Fibroblast of lung (primary cell): ENCODE results near the gene ANKEF1.

Experiments used
- EZH2 ChIP-seq: IDR thresholded peaks from 2 replicates; pipeline ENCODE4 v1.5.1; 2012; ENCODE audit warnings: low read length, control low read depth, mild to moderate bottlenecking; ENCODE audit errors: missing control alignments
- TF ChIP-seq, protein P1 (sequence below), 2 donors: IDR thresholded peaks in 1 of 2; conservative IDR thresholded peaks in 1 of 2; 1 replicate in 1 of 2; 2 replicates in 1 of 2; pipeline ENCODE4 v1.5.1; 2011 to 2012; ENCODE audit warnings: low read length in 2 of 2, control low read depth in 1 of 2, inconsistent platforms in 1 of 2, low read depth in 1 of 2, mild to moderate bottlenecking in 1 of 2

- no peak for TF ChIP-seq EZH2
- TF ChIP-seq, protein P1, sequence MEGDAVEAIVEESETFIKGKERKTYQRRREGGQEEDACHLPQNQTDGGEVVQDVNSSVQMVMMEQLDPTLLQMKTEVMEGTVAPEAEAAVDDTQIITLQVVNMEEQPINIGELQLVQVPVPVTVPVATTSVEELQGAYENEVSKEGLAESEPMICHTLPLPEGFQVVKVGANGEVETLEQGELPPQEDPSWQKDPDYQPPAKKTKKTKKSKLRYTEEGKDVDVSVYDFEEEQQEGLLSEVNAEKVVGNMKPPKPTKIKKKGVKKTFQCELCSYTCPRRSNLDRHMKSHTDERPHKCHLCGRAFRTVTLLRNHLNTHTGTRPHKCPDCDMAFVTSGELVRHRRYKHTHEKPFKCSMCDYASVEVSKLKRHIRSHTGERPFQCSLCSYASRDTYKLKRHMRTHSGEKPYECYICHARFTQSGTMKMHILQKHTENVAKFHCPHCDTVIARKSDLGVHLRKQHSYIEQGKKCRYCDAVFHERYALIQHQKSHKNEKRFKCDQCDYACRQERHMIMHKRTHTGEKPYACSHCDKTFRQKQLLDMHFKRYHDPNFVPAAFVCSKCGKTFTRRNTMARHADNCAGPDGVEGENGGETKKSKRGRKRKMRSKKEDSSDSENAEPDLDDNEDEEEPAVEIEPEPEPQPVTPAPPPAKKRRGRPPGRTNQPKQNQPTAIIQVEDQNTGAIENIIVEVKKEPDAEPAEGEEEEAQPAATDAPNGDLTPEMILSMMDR (conservative IDR thresholded peaks at IDR 0.05 in 1 of 2, IDR thresholded peaks at IDR 0.05 in 1 of 2; ENCODE audit: low read depth in 1 of 2, low read length in 2 of 2), result no peak
These were observed 24.2 kb downstream of the ANKEF1 start for GRCh38 chr20:10059006-10059405.
